Measurements from ENCODE around the gene GPR4. TPM values are rescaled to one million over a fixed set of nuclear protein-coding genes. Genes with fewer than 3 reads are reported as not detected.

Gene GPR4
- total RNA-seq, 8 experiments from 2014 or later, result 0.05 to 0.85 (median 0.35) TPM; not detected in 1

DNA sequence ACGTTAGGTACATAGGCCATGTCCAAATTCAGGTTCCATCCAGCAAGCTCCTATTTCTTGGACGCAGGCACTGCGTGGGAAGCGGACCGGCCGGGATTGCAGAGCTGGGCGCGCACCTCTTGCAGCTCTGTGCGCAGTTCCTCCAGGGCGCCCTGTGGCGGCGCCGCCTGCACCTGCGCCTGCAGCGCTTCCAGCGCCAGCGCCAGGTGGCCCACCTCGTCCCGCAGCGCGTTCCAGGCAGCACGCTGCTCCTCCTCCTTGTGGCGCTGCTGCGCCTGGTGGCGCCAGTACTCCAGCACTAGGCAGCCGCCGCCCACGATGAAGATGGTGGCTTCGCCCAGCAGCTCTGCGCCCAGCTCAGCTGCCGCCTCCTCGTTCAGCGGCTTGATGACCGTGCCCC, 48.5 kb downstream of the GPR4 start:
- WGBS, 10 experiments, result 50 to 100% (median 93%) methylated on average over 1 to 16 of the region's 34 CpGs; no CpG with 5 or more reads in 5 of the 10 experiments
- in situ Hi-C loops (cut with MboI; ENCODE audit: low pct_unique_long_range_greater_than_20kb in 2 of 9, low sequenced_read_pairs in 9 of 9, unreplicated experiment in 9 of 9), result no loop called here
- peaks cover 0 to 4% of the 10 kb centered on the region in 2 donors for H3K4me1 ChIP-seq (replicated peaks in 1 of 2)
- ATAC-seq (replicated peaks in 6 of 8), result peak in 1 of 8 experiments; percentile 22
- no peak overlapping the region for H3K27ac ChIP-seq
- no peak overlapping the region for H3K4me3 ChIP-seq

GRCh38 chr19:45547965-45548609, 53.9 kb downstream of the GPR4 start:
- in situ Hi-C loops (cut with MboI; ENCODE audit: low pct_unique_long_range_greater_than_20kb in 2 of 9, low sequenced_read_pairs in 9 of 9, unreplicated experiment in 9 of 9), result no loop called here
- Histone ChIP-seq H3K4me1 (replicated peaks in 1 of 2) (no peaks in the 10 kb centered on the region), H3K4me3 (no peak overlapping the region), H3K27ac (no peak overlapping the region)
- 5 to 86% (median 51%) methylated on average over 2 to 5 of the region's 9 CpGs; no CpG with 5 or more reads in 4 of the 10 experiments for WGBS, 10 experiments
- ATAC-seq (replicated peaks in 6 of 8), result peak; percentile 43 to 99 (median 96)

DNA sequence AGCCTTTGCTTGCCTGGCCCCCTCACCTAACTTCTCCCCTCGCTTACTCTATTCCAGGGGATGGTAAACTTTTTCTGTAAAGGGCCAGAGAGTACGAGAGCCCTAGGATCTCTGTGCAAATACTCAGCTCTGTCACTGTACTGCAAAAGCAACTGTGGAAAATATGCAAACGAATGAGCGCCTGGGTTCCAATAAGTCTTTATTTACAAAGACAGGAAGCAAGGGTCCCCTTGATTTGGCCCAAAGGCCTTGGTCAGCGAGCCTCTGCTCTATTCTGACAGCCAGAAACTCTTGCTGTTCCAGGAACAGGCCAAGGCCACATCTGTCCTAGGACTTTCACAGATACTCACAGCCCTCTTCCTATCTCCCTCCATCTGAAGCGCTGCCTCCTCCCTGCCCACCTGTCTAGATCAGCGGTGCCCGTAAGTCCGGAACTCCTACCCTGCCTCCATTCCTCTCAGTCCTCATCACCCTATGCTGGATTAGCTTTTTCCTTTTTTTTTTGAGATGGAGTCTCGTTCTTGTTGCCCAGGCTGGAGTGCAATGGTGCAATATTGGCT, 54.7 kb downstream of the GPR4 start:
- Histone ChIP-seq H3K27ac (no peak overlapping the region), H3K4me1 (replicated peaks in 1 of 2) (no peaks in the 10 kb centered on the region), H3K4me3 (no peak overlapping the region)
- 69 to 97% (median 87%) methylated on average over 2 to 10 of the region's 10 CpGs; no CpG with 5 or more reads in 3 of the 10 experiments for WGBS, 10 experiments
- ATAC-seq (replicated peaks in 6 of 8), result no peak
- in situ Hi-C loops (cut with MboI; ENCODE audit: low pct_unique_long_range_greater_than_20kb in 2 of 9, low sequenced_read_pairs in 9 of 9, unreplicated experiment in 9 of 9), result no loop called here

GRCh38 chr19:45542234-45542668, 59.8 kb downstream of the GPR4 start:
- WGBS, 10 experiments, result 67 to 100% (median 86%) methylated on average over 1 to 5 of the region's 7 CpGs; no CpG with 5 or more reads in 2 of the 10 experiments
- Histone ChIP-seq H3K4me3 (no peak overlapping the region), H3K4me1 (replicated peaks in 1 of 2) (no peaks in the 10 kb centered on the region), H3K27ac (no peak overlapping the region)
- in situ Hi-C loops (cut with MboI; ENCODE audit: low pct_unique_long_range_greater_than_20kb in 2 of 9, low sequenced_read_pairs in 9 of 9, unreplicated experiment in 9 of 9), result no loop called here
- ATAC-seq (replicated peaks in 6 of 8), result no peak

Other genes starting within 250 kb of the GPR4 start
- gene ERCC2, start 231.6 kb downstream of the GPR4 start, total RNA-seq, result 10 to 100 TPM; 12.3 to 49.2 (median 22.2) TPM
- 1 to 10 TPM in 5 of 8 experiments, under 1 TPM in 3; 0.67 to 4.2 (median 1.5) TPM for gene PPP1R13L, start 197.1 kb downstream of the GPR4 start, total RNA-seq
- 10 to 100 TPM in 1 of 8 experiments, 1 to 10 TPM in 7; 2.7 to 10.7 (median 5.2) TPM for gene POLR1G, start 195.6 kb downstream of the GPR4 start, total RNA-seq
- 10 to 100 TPM; 38.4 to 82.0 (median 71.5) TPM for gene ERCC1, start 178.3 kb downstream of the GPR4 start, total RNA-seq
- 10 to 100 TPM in 1 of 8 experiments, 1 to 10 TPM in 7; 1.6 to 16.8 (median 4.0) TPM for gene FOSB, start 134.2 kb downstream of the GPR4 start, total RNA-seq
- gene RTN2, start 105.2 kb downstream of the GPR4 start, total RNA-seq, result 10 to 100 TPM in 7 of 8 experiments, 1 to 10 TPM in 1; 3.6 to 44.6 (median 25.0) TPM
- gene PPM1N, start 103.8 kb downstream of the GPR4 start, total RNA-seq, result 1 to 10 TPM in 5 of 8 experiments, under 1 TPM in 3; 0.64 to 4.6 (median 1.2) TPM
- 10 to 100 TPM; 11.6 to 52.1 (median 23.7) TPM for gene VASP, start 94.7 kb downstream of the GPR4 start, total RNA-seq
- 10 to 100 TPM in 1 of 8 experiments, 1 to 10 TPM in 7; 3.0 to 10.2 (median 6.4) TPM for gene OPA3, start 17.4 kb downstream of the GPR4 start, total RNA-seq
- 10 to 100 TPM; 11.7 to 49.2 (median 24.6) TPM for gene EML2, start 37.2 kb upstream of the GPR4 start, total RNA-seq
- gene GIPR, start 66.0 kb upstream of the GPR4 start, total RNA-seq, result 1 to 10 TPM in 6 of 8 experiments, under 1 TPM in 2; 0.20 to 8.7 (median 3.9) TPM
- gene SNRPD2, start 89.7 kb upstream of the GPR4 start, total RNA-seq, result 100 to 1,000 TPM; 501 to 723 (median 595) TPM
- gene QPCTL, start 90.5 kb upstream of the GPR4 start, total RNA-seq, result 10 to 100 TPM in 1 of 8 experiments, 1 to 10 TPM in 7; 3.7 to 18.1 (median 6.4) TPM
- gene FBXO46, start 128.7 kb upstream of the GPR4 start, total RNA-seq, result 10 to 100 TPM in 3 of 8 experiments, 1 to 10 TPM in 5; 6.4 to 24.3 (median 8.9) TPM
- gene MEIOSIN, start 131.2 kb upstream of the GPR4 start, total RNA-seq, result under 1 TPM in 2 of 8 experiments, not detected in 6; 0.09 to 0.24 TPM
- gene SIX5, start 167.0 kb upstream of the GPR4 start, total RNA-seq, result 10 to 100 TPM in 1 of 8 experiments, 1 to 10 TPM in 7; 2.5 to 12.9 (median 5.5) TPM
- 10 to 100 TPM; 18.8 to 41.5 (median 26.9) TPM for gene DMPK, start 180.3 kb upstream of the GPR4 start, total RNA-seq
- 10 to 100 TPM; 16.5 to 50.5 (median 32.9) TPM for gene DMWD, start 190.6 kb upstream of the GPR4 start, total RNA-seq
- under 1 TPM in 6 of 8 experiments, not detected in 2; 0.18 to 0.76 (median 0.21) TPM for gene RSPH6A, start 213.1 kb upstream of the GPR4 start, total RNA-seq

Data from motor neuron (in vitro differentiated cells).